Fibroblast of lung (primary cell): ENCODE measurements around the gene BABAM2.

ENCODE experiments used
- CTCF ChIP-seq, 2 donors: IDR thresholded peaks in 1 of 2; conservative IDR thresholded peaks in 1 of 2; 1 replicate in 1 of 2; 2 replicates in 1 of 2; pipeline ENCODE4 v1.5.1; 2011 to 2012; ENCODE audit warnings: low read length in 2 of 2, control low read depth in 1 of 2, inconsistent platforms in 1 of 2, low read depth in 1 of 2, mild to moderate bottlenecking in 1 of 2
- EZH2 ChIP-seq: IDR thresholded peaks from 2 replicates; pipeline ENCODE4 v1.5.1; 2012; ENCODE audit warnings: low read length, control low read depth, mild to moderate bottlenecking; ENCODE audit errors: missing control alignments

GRCh38 chr2:28174211-28174610, 283.7 kb downstream of the BABAM2 start:
- TF ChIP-seq EZH2, result no peak
- TF ChIP-seq CTCF (conservative IDR thresholded peaks at IDR 0.05 in 1 of 2, IDR thresholded peaks at IDR 0.05 in 1 of 2; ENCODE audit: low read depth in 1 of 2, low read length in 2 of 2), result no peak
